H1 (cell line): ENCODE data around the gene SUCLG2.
"Not testable (repeated sequence)": the region's sequence is repeated elsewhere in the genome, so short reads cannot be mapped to it uniquely, and the experiment has no call there.

Experiments
- CTCF ChIP-seq, 3 experiments: IDR thresholded peaks; 1 replicate in 2 of 3; 2 replicates in 1 of 3; pipeline versions ENCODE4 v1.5.1 to v1.6.1; 2011; ENCODE audit warnings: low read length in 3 of 3, mild to moderate bottlenecking in 3 of 3, inconsistent platforms in 2 of 3, low read depth in 1 of 3, moderate library complexity in 1 of 3; ENCODE audit not compliant: insufficient read depth in 1 of 3; ENCODE audit errors: control extremely low read depth in 1 of 3
- EP300 ChIP-seq, 2 experiments: IDR thresholded peaks; 1 replicate in 1 of 2; 2 replicates in 1 of 2; pipeline ENCODE4 v1.6.1; 2011 to 2012; ENCODE audit warnings: low read depth in 2 of 2, low read length in 2 of 2, mild to moderate bottlenecking in 2 of 2, borderline replicate concordance in 1 of 2, inconsistent platforms in 1 of 2, moderate library complexity in 1 of 2
- EZH2 ChIP-seq: fragments of 200-600 bp; sonication (generic); IDR thresholded peaks from 2 replicates; pipeline ENCODE4 v1.7.1; 2012; ENCODE audit warnings: low read depth, mild to moderate bottlenecking, moderate library complexity, low read length, inconsistent platforms; ENCODE audit not compliant: severe bottlenecking
- GABPA ChIP-seq: IDR thresholded peaks from 2 replicates; pipeline ENCODE4 v1.6.1; 2011; ENCODE audit warnings: mild to moderate bottlenecking, low read length, moderate library complexity, borderline replicate concordance; ENCODE audit not compliant: insufficient read depth
- MAX ChIP-seq: IDR thresholded peaks from 2 replicates; pipeline ENCODE4 v1.6.1; 2012; ENCODE audit warnings: inconsistent platforms
- NRF1 ChIP-seq: IDR thresholded peaks from 2 replicates; pipeline ENCODE4 v1.6.1; 2011; ENCODE audit warnings: mild to moderate bottlenecking, low read depth, low read length, improper control_type of control experiment
- POLR2A ChIP-seq, 2 experiments: IDR thresholded peaks; 1 replicate in 1 of 2; 2 replicates in 1 of 2; pipeline ENCODE4 v1.6.1; 2011; ENCODE audit warnings: low read depth in 2 of 2, low read length in 2 of 2, mild to moderate bottlenecking in 2 of 2; ENCODE audit errors: control extremely low read depth in 1 of 2
- POLR2AphosphoS5 ChIP-seq: IDR thresholded peaks from 2 replicates; pipeline ENCODE4 v1.6.1; 2011; ENCODE audit warnings: low read depth, low read length
- SIN3A ChIP-seq, 2 experiments: IDR thresholded peaks in 1 of 2; conservative IDR thresholded peaks in 1 of 2; 2 replicates each; pipeline ENCODE4 v1.6.1; 2011 to 2012; ENCODE audit warnings: low read length in 2 of 2, improper control_type of control experiment in 1 of 2, low read depth in 1 of 2, mild to moderate bottlenecking in 1 of 2
- SP4 ChIP-seq: IDR thresholded peaks from 2 replicates; pipeline ENCODE4 v1.6.1; 2012; ENCODE audit warnings: low read length, inconsistent platforms
- TEAD4 ChIP-seq: IDR thresholded peaks from 2 replicates; pipeline ENCODE4 v1.6.1; 2012; ENCODE audit warnings: low read depth, low read length, inconsistent platforms, mixed read lengths
- USF2 ChIP-seq: IDR thresholded peaks from 2 replicates; pipeline ENCODE4 v1.6.1; 2011; ENCODE audit warnings: low read length, improper control_type of control experiment

GRCh38 chr3:67537203-67537602, 117.2 kb downstream of the SUCLG2 start:
- not testable (repeated sequence) for TF ChIP-seq USF2; GABPA; CTCF (IDR thresholded peaks at IDR 0.05; ENCODE audit: control extremely low read depth in 1 of 3, insufficient read depth in 1 of 3, low read depth in 1 of 3, low read length in 3 of 3); POLR2A (IDR thresholded peaks at IDR 0.05; ENCODE audit: control extremely low read depth in 1 of 2, low read depth in 2 of 2, low read length in 2 of 2); TEAD4; NRF1; POLR2AphosphoS5; SIN3A (conservative IDR thresholded peaks at IDR 0.05 in 1 of 2, IDR thresholded peaks at IDR 0.05 in 1 of 2; ENCODE audit: low read depth in 1 of 2, low read length in 2 of 2); EZH2; MAX; EP300 (IDR thresholded peaks at IDR 0.05; ENCODE audit: borderline replicate concordance in 1 of 2, low read depth in 2 of 2, low read length in 2 of 2); SP4
